Activated B cell treated with CpG ODN at 0.5 μM for 24 hours (primary cell): Measurements from ENCODE around the gene RTL5. TPM values are rescaled to one million over a fixed set of nuclear protein-coding genes. Genes with fewer than 3 reads are reported as not detected.
A peak's percentile ranks its signal among the peaks of the same experiment; 100 is the strongest.

ENCODE experiments used
- ATAC-seq: fragments of 200-7000 bp; cut with Tn5 transposase; one replicate; pipeline ENCODE4 v1.10.0; 2021; ENCODE audit warnings: low read depth, mild to moderate bottlenecking, moderate library complexity
- CTCF ChIA-PET: fragments of 350-600 bp; sonication (Branson Sonifier 250); formaldehyde crosslinking; loops from one replicate; lab custom pipeline; 2021; ENCODE audit warnings: antibody characterized with exemption; lab: Charles Lee
- POLR2A ChIA-PET: fragments of 350-600 bp; sonication (Branson Sonifier 250); formaldehyde crosslinking; loops from one replicate; lab custom pipeline; 2021; ENCODE audit warnings: antibody characterized with exemption; lab: Charles Lee
- DNase-seq: peaks from one replicate; pipeline ENCODE4 v3.0.0; 2022
- H3K27ac Mint-ChIP-seq: one replicate; pipeline ENCODE4 v1.8.0; 2020; ENCODE audit warnings: mixed read lengths
- H3K27me3 Mint-ChIP-seq: one replicate; pipeline ENCODE4 v1.8.0; 2021; ENCODE audit warnings: mixed read lengths
- H3K36me3 Mint-ChIP-seq: one replicate; pipeline ENCODE4 v1.8.0; 2021; ENCODE audit warnings: low read depth, mixed read lengths
- H3K4me1 Mint-ChIP-seq: one replicate; pipeline ENCODE4 v1.8.0; 2021; ENCODE audit warnings: mixed read lengths
- H3K4me3 Mint-ChIP-seq: one replicate; pipeline ENCODE4 v1.8.0; 2020; ENCODE audit warnings: mild to moderate bottlenecking, mixed read lengths
- H3K9me3 Mint-ChIP-seq: one replicate; pipeline ENCODE4 v1.8.0; 2020; ENCODE audit warnings: mixed read lengths
- CTCF ChIP-seq: fragments of 200-600 bp; IDR thresholded peaks from one replicate; pipeline ENCODE4 v1.8.0; 2022; ENCODE audit warnings: antibody characterized with exemption, mild to moderate bottlenecking
- intact Hi-C: fragments of 100-400 bp; cut with micrococcal nuclease; formaldehyde crosslinking; loops from one replicate; pipeline ENCODE4 v1.15.1; 2024
- total RNA-seq: library from RNA; stranded (reverse); gene quantifications from 2 replicates; pipeline ENCODE4 v1.2.3, GENCODE V29; 2022

The RTL5 gene
- total RNA-seq, 1 donor from 2014 or later, result 2.9 TPM

DNA sequence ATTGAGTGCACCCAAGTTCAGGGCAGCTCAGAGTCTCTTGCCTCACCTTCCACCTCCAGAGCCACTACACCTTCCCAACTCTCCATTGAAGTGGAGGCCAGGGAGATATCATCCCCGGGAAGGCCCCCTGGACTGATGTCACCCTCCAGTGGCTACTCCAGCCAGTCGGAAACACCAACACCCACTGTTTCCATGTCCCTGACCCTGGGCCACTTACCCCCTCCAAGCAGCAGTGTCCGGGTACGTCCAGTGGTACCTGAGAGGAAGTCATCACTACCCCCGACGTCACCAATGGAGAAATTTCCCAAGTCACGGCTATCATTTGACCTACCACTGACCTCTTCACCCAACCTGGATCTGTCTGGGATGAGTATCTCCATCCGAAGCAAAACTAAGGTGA lies 7.8 kb upstream of the RTL5 start:
- Mint-ChIP-seq H3K27me3 (peaks cover 6% of the 10 kb centered on the region), H3K4me1 (peaks cover 17% of the 10 kb centered on the region), H3K36me3 (no peaks in the 10 kb centered on the region), H3K27ac (no peak overlapping the region), H3K4me3 (no peak overlapping the region), H3K9me3 (no peaks in the 10 kb centered on the region)
- ATAC-seq, result no peak
- ChIA-PET CTCF (no interaction called here), POLR2A (no interaction called here)
- no peak for TF ChIP-seq CTCF
- intact Hi-C loops, result no loop called here
- no peak for DNase-seq

GRCh38 chrX:72137846-72138495 lies 6.3 kb upstream of the RTL5 start:
- Mint-ChIP-seq H3K27ac (no peak overlapping the region), H3K36me3 (no peaks in the 10 kb centered on the region), H3K4me3 (no peak overlapping the region), H3K27me3 (peaks cover 9% of the 10 kb centered on the region), H3K9me3 (no peaks in the 10 kb centered on the region), H3K4me1 (peaks cover 17% of the 10 kb centered on the region)
- ATAC-seq (no peak), DNase-seq (no peak)
- ChIA-PET POLR2A (no interaction called here), CTCF (no interaction called here)
- TF ChIP-seq CTCF, result no peak
- intact Hi-C loops, result no loop called here

DNA sequence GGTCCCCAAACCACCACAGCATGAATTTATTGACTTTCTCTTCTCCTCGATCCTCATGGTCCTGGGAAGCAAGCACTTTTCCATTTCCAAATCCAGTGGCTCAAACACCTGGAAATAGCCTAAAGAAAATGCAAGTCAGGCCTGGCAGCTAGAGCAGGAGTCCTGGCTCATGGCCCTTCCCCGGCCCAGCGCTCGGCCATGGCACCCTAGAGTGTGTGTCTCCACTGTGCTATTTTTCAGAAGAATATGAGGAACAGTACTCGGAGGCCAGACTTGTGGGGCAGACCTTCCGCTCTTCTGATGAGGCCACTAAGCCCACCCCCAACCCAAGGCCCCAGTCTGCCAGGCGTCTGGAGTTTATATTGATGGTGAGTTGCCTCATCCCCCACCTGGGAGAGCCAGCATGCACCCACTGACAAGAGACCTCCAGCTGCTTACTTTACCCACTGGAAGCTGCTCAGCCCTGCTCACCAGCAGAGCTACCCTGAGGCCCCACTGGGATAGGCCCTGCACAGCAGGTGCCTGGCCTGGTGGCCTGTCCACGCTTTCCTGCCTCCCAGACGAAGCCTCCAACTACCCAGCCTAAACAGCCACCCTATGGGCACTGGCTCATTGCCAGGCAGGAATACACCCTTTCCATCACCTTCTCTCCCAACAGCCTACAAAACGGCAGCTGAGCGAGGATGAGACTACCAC lies 2.3 kb upstream of the RTL5 start:
- intact Hi-C loops, result loop anchor here (5.0 kb wide), 1 partner anchor 143 kb away; the partner anchor contains the start of gene RPS4X
- DNase-seq, result no peak
- CTCF ChIA-PET, result no interaction called here

GRCh38 chrX:72132456-72132855 lies 741 bp upstream of the RTL5 start:
- CTCF ChIA-PET, result interaction anchor here (1.3 to 1.5 kb wide), 2 partner anchors 10 to 86 kb away, joined by 3 read pairs; no protein-coding TSS in a partner anchor
- no peak overlapping the region for H3K27ac Mint-ChIP-seq
- no peak for TF ChIP-seq CTCF
- no peak for DNase-seq
- H3K4me1 Mint-ChIP-seq, result peaks cover 10% of the 10 kb centered on the region
- H3K36me3 Mint-ChIP-seq, result no peaks in the 10 kb centered on the region
- H3K9me3 Mint-ChIP-seq, result no peaks in the 10 kb centered on the region
- peaks cover 9% of the 10 kb centered on the region for H3K27me3 Mint-ChIP-seq
- no peak for ATAC-seq
- POLR2A ChIA-PET, result interaction anchor here (1.2 to 2.1 kb wide), 5 partner anchors 10 to 145 kb away, joined by 3 to 21 read pairs (median 5); partner anchors contain the start of genes PIN4 and RPS4X
- intact Hi-C loops, result loop anchor here (1.0 to 5.0 kb wide), 2 partner anchors 49 to 145 kb away; partner anchors contain the start of genes PIN4 and RPS4X
- peak overlapping the region; percentile 80 for H3K4me3 Mint-ChIP-seq

More for the DNA sequence above, 2.3 kb upstream of the RTL5 start:
- Mint-ChIP-seq H3K27me3 (peaks cover 9% of the 10 kb centered on the region), H3K9me3 (no peaks in the 10 kb centered on the region), H3K4me3 (no peak overlapping the region), H3K36me3 (no peaks in the 10 kb centered on the region), H3K27ac (no peak overlapping the region), H3K4me1 (peaks cover 10% of the 10 kb centered on the region)
- POLR2A ChIA-PET, result no interaction called here
- ATAC-seq, result no peak
- TF ChIP-seq CTCF, result no peak

GRCh38 chrX:72130762-72131250 lies 909 bp downstream of the RTL5 start:
- ATAC-seq, result no peak
- no peak for DNase-seq
- H3K27ac Mint-ChIP-seq, result no peak overlapping the region
- ChIA-PET POLR2A (interaction anchor here (0.5 to 2.1 kb wide), 5 partner anchors 11 to 146 kb away, joined by 3 to 21 read pairs (median 5); partner anchors contain the start of genes PIN4 and RPS4X), CTCF (interaction anchor here (1.4 to 1.5 kb wide), 2 partner anchors 84 to 113 kb away, joined by 3 to 5 read pairs; no protein-coding TSS in a partner anchor)
- peaks cover 15% of the 10 kb centered on the region for H3K4me1 Mint-ChIP-seq
- no peaks in the 10 kb centered on the region for H3K9me3 Mint-ChIP-seq
- intact Hi-C loops, result loop anchor here (5.0 kb wide), 1 partner anchor 146 kb away; the partner anchor contains the start of gene RPS4X
- peak overlapping the region; percentile 76 for H3K4me3 Mint-ChIP-seq
- H3K36me3 Mint-ChIP-seq, result no peaks in the 10 kb centered on the region
- no peak for TF ChIP-seq CTCF
- H3K27me3 Mint-ChIP-seq, result peaks cover 5% of the 10 kb centered on the region
